Gastroesophageal sphincter (tissue), 4 donors: ENCODE results near the gene KIT. TPM values are rescaled to one million over a fixed set of nuclear protein-coding genes. Genes with fewer than 3 reads are reported as not detected.

Experiments
- ATAC-seq: fragments of 150-250 bp; one replicate; pipeline ENCODE4 v1.9.1; 2016; ENCODE audit warnings: mild to moderate bottlenecking, moderate library complexity
- H3K27ac ChIP-seq, 4 donors: fragments of 200-600 bp; sonication (generic) in 3 of 4; 1 replicate in 3 of 4; 2 replicates in 1 of 4; pipeline ENCODE4 v1.5.1; 2016 to 2019
- H3K27me3 ChIP-seq: fragments of 200-600 bp; sonication (generic); one replicate; pipeline ENCODE4 v1.5.1; 2019
- H3K36me3 ChIP-seq, 2 donors: fragments of 200-600 bp; sonication (generic); one replicate each; pipeline ENCODE4 v1.5.1; 2019; ENCODE audit warnings: control low read depth in 1 of 2
- H3K4me1 ChIP-seq, 3 donors: fragments of 200-600 bp; sonication (generic); 1 replicate in 2 of 3; 2 replicates in 1 of 3; pipeline ENCODE4 v1.5.1; 2016 to 2019; ENCODE audit warnings: control low read depth in 2 of 3
- H3K4me3 ChIP-seq, 2 donors: fragments of 200-600 bp; sonication (generic); one replicate each; pipeline ENCODE4 v1.5.1; 2019; ENCODE audit warnings: mild to moderate bottlenecking in 1 of 2, moderate library complexity in 1 of 2
- H3K9me3 ChIP-seq, 3 donors: fragments of 200-600 bp; sonication (generic); one replicate each; pipeline ENCODE4 v1.5.1; 2017 to 2019; ENCODE audit warnings: control low read depth in 2 of 3
- CTCF ChIP-seq, 4 experiments: fragments of 200-600 bp in 2 of 4; fragments of 450-650 bp in 2 of 4; sonication (generic) in 1 of 4; IDR thresholded peaks; one replicate each; pipeline ENCODE4 v1.5.1; 2017 to 2019; ENCODE audit warnings: antibody characterized with exemption in 4 of 4, mild to moderate bottlenecking in 2 of 4, moderate library complexity in 2 of 4
- EP300 ChIP-seq: sonication (generic); formaldehyde crosslinking; IDR thresholded peaks from one replicate; pipeline ENCODE4 v1.6.1; 2017; ENCODE audit warnings: antibody characterized with exemption, mild to moderate bottlenecking
- POLR2A ChIP-seq, 2 donors: fragments of 450-650 bp; IDR thresholded peaks; one replicate each; pipeline ENCODE4 v1.6.1; 2017; ENCODE audit warnings: antibody characterized with exemption in 2 of 2, mild to moderate bottlenecking in 2 of 2, moderate library complexity in 1 of 2
- POLR2AphosphoS5 ChIP-seq: sonication (generic); formaldehyde crosslinking; IDR thresholded peaks from one replicate; pipeline ENCODE4 v1.6.1; 2017; ENCODE audit warnings: antibody characterized with exemption
- WGBS, 2 donors: methylation state at CpG; one replicate each; pipeline ENCODE4 v1.1.5; 2018; ENCODE audit warnings: low coverage in 1 of 2; 5-methylcytosine and 5-hydroxymethylcytosine counted together
- total RNA-seq, 4 donors: library from RNA; depleted of rRNA; stranded (reverse); fragments of >200 nt; gene quantifications; one replicate each; pipeline ENCODE4 v1.1.0, GENCODE V29; 2016

The KIT gene
- total RNA-seq, 4 donors from 2014 or later: 25.4 to 69.3 (median 33.8) TPM

GRCh38 chr4:54658252-54659093 lies 716 bp downstream of the KIT start:
- peak overlapping the region in 3 of 4 donors; percentile 9 to 64 (median 57) for H3K27ac ChIP-seq
- ATAC-seq: peak; percentile 67

GRCh38 chr4:54659313-54659712 lies 1.6 kb downstream of the KIT start:
- Histone ChIP-seq H3K27ac (peak overlapping the region in 2 of 4 donors; percentile 57 to 64), H3K4me3 (peak overlapping the region; percentile 18 to 62), H3K36me3 (no peaks in the 10 kb centered on the region), H3K4me1 (peaks cover 0 to 34% (median 23%) of the 10 kb centered on the region in 3 donors), H3K27me3 (peaks cover 67% of the 10 kb centered on the region), H3K9me3 (no peaks in the 10 kb centered on the region)
- TF ChIP-seq CTCF (IDR thresholded peaks at IDR 0.05): no peak
- TF ChIP-seq POLR2A (IDR thresholded peaks at IDR 0.05): no peak
- TF ChIP-seq POLR2AphosphoS5: no peak
- TF ChIP-seq EP300: no peak
- no peak for ATAC-seq
- 6 to 17% methylated on average over 2 to 12 of the region's 14 CpGs for WGBS, 2 donors

More at GRCh38 chr4:54658252-54659093, 716 bp downstream of the KIT start:
- TF ChIP-seq CTCF (IDR thresholded peaks at IDR 0.05) (peak in 3 of 4 experiments; percentile 14 to 47 (median 22)), EP300 (no peak), POLR2A (IDR thresholded peaks at IDR 0.05) (peak in 1 of 2 donors; percentile 17), POLR2AphosphoS5 (no peak)
- Histone ChIP-seq H3K4me3 (peak overlapping the region; percentile 18 to 62), H3K9me3 (no peaks in the 10 kb centered on the region), H3K27me3 (peaks cover 63% of the 10 kb centered on the region), H3K36me3 (no peaks in the 10 kb centered on the region), H3K4me1 (peaks cover 0 to 34% (median 23%) of the 10 kb centered on the region in 3 donors)
- 3% methylated on average over 14 of the region's 81 CpGs; no CpG with 5 or more reads in 1 of the 2 donors for WGBS, 2 donors

DNA sequence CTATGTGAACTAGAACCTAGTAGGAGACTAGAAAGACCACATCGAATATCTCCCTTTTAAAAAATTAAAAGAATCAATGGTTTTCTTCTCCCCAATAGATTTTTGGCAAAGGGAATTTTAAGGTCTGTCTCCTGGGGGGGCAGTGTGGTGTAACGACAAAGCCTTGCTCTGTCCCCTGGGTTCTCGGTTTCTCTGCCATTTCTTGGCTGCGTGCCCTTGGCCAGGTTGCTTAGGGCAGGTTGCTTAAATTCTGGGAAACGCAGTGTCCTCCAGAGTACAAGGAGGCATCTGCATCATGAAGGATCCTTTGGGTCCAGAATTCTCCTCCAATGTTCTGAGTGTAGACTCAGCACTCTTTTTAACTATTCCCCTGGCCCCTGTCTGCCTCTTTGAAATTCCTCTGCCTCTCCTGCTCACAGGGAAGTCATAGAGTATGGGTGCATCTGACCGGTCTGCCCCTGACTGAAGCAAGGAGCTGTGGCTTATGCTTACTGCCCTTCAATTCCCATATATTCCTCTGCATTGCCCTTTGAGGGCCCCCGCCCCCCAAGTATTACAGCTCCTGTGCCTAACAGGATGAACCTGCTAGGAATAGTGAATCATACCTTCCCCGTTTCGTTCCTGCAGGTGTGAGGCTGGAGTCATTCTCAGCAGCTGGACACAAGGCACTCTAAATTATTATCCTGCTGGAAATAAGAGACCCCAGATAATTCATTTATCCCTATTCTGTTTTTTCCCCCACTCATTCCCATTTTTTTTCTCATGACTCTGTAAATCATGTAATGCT lies 2.2 kb downstream of the KIT start:
- H3K4me3 ChIP-seq: peak overlapping the region in 1 of 2 donors; percentile 62
- H3K36me3 ChIP-seq: no peaks in the 10 kb centered on the region
- peaks cover 67% of the 10 kb centered on the region for H3K27me3 ChIP-seq
- TF ChIP-seq POLR2AphosphoS5 (no peak), CTCF (IDR thresholded peaks at IDR 0.05) (no peak), POLR2A (IDR thresholded peaks at IDR 0.05) (no peak), EP300 (no peak)
- peak overlapping the region in 1 of 4 donors; percentile 64 for H3K27ac ChIP-seq
- no peak for ATAC-seq
- no peaks in the 10 kb centered on the region for H3K9me3 ChIP-seq
- H3K4me1 ChIP-seq: peaks cover 0 to 34% (median 23%) of the 10 kb centered on the region in 3 donors
- 39 to 44% methylated on average over 5 to 8 of the region's 9 CpGs for WGBS, 2 donors

GRCh38 chr4:54660591-54660990 lies 2.8 kb downstream of the KIT start:
- no peaks in the 10 kb centered on the region for H3K36me3 ChIP-seq
- H3K4me3 ChIP-seq: peak overlapping the region in 1 of 2 donors; percentile 62
- no peaks in the 10 kb centered on the region for H3K9me3 ChIP-seq
- 94% methylated on average over 2 of the region's 2 CpGs for WGBS, 2 donors
- no peak for TF ChIP-seq EP300
- TF ChIP-seq POLR2AphosphoS5: no peak
- TF ChIP-seq CTCF (IDR thresholded peaks at IDR 0.05): no peak
- TF ChIP-seq POLR2A (IDR thresholded peaks at IDR 0.05): no peak
- H3K4me1 ChIP-seq: peaks cover 0 to 34% (median 23%) of the 10 kb centered on the region in 3 donors
- H3K27me3 ChIP-seq: peaks cover 71% of the 10 kb centered on the region
- ATAC-seq: no peak
- peak overlapping the region in 1 of 4 donors; percentile 17 for H3K27ac ChIP-seq
